NB4 (cell line): ENCODE data around the gene MKRN1.

Experiments used
- CTCF ChIP-seq: IDR thresholded peaks from one replicate; pipeline ENCODE4 v1.5.1; 2012; ENCODE audit warnings: low read depth, low read length
- MAX ChIP-seq: IDR thresholded peaks from 2 replicates; pipeline ENCODE4 v1.6.1; 2011; ENCODE audit warnings: low read depth, low read length
- MYC ChIP-seq: IDR thresholded peaks from 2 replicates; pipeline ENCODE4 v1.6.1; 2011; ENCODE audit warnings: low read depth, low read length
- POLR2A ChIP-seq: IDR thresholded peaks from 2 replicates; pipeline ENCODE4 v1.6.1; 2011; ENCODE audit warnings: mild to moderate bottlenecking; ENCODE audit not compliant: insufficient read length; ENCODE audit errors: extremely low read depth

GRCh38 chr7:140446467-140446866, 32.8 kb downstream of the MKRN1 start:
- no peak for TF ChIP-seq CTCF
- TF ChIP-seq POLR2A: no peak
- TF ChIP-seq MAX: no peak
- TF ChIP-seq MYC: no peak
